Measurements from ENCODE around the gene SPEN.

- no peak for TF ChIP-seq CTCF (conservative IDR thresholded peaks at IDR 0.05; ENCODE audit: low read depth, low read length)
- no peak for TF ChIP-seq RAD21 (IDR thresholded peaks at IDR 0.05; ENCODE audit: low read length)
- TF ChIP-seq CEBPB (IDR thresholded peaks at IDR 0.05; ENCODE audit: low read depth, low read length), result no peak
- no peak for TF ChIP-seq SMC3 (IDR thresholded peaks at IDR 0.05; ENCODE audit: low read depth, low read length)
- no peak for TF ChIP-seq BHLHE40 (IDR thresholded peaks at IDR 0.05; ENCODE audit: low read depth, low read length)
- TF ChIP-seq POLR2A (IDR thresholded peaks at IDR 0.05; ENCODE audit: low read depth, low read length), result no peak
- no peak for TF ChIP-seq USF2 (IDR thresholded peaks at IDR 0.05; ENCODE audit: low read depth, low read length)
- TF ChIP-seq MAFK (IDR thresholded peaks at IDR 0.05; ENCODE audit: low read depth, low read length), result no peak
- no peak for TF ChIP-seq MXI1 (IDR thresholded peaks at IDR 0.05; ENCODE audit: borderline replicate concordance, low read depth, low read length)
- TF ChIP-seq RCOR1 (IDR thresholded peaks at IDR 0.05; ENCODE audit: insufficient replicate concordance, low read length), result no peak
- no peak for TF ChIP-seq ELK1 (IDR thresholded peaks at IDR 0.05; ENCODE audit: borderline replicate concordance, low read depth, low read length)
Observed at GRCh38 chr1:15945832-15946448, 98.4 kb downstream of the SPEN start.
